Activated CD4-positive, alpha-beta T cell treated with anti-CD3 and anti-CD28 coated beads, Interleukin-2, Interleukin-4, amounts not matched to agents 100 ng/mL and 50 ng/mL, durations not matched to agents 16 hours and 8 hours (primary cell): Measurements from ENCODE around the gene OBSL1.
A peak's percentile ranks its signal among the peaks of the same experiment; 100 is the strongest.

Experiments used
- DNase-seq: peaks from one replicate; pipeline ENCODE4 v3.0.0-alpha.2; 2020; ENCODE audit warnings: low spot score

The OBSL1 gene

DNA sequence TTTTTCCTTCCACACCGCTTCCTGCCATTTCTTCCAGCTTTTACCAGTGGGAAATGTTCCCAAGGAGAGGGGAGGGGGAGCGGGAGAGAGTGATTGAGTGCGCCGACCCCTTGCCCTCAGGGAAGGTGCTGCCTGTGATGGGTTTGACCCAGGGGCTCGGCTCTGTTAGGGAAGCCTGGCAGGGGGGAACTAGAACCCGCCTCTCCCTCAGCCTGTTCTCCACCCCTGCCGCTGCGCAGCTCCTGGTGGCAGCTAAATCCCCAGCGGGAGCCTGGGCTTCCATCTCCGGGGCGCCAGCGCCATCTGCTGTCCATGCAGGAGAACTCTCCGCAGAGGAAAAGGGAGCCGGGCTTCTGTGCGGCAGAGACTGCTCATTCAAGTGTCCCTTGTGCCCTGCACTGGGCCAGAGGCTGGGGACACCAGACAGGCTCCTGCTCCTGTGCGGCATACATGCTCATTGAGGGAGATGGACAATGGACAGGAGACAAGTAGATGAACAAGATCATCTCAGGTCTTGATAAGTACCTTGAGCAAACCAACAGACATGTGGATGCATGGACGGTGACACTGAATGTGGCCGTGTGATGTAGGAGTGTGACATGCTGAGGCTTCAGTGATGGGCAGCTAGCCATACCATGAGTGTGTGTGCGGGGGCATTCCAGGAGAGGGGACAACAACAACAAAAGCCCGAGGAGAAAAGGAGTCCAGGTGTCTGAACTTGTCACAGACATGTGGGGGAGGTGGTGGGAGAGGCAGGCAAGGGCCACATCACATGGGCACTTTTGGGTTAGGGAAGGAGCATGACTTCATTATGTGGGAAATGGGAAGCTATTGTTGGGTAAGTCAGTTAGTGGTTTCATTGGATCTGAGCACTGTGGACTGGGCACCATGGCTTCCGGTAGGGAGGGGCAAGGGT lies 41.0 kb downstream of the OBSL1 start:
- DNase-seq = peak; percentile 84

DNA sequence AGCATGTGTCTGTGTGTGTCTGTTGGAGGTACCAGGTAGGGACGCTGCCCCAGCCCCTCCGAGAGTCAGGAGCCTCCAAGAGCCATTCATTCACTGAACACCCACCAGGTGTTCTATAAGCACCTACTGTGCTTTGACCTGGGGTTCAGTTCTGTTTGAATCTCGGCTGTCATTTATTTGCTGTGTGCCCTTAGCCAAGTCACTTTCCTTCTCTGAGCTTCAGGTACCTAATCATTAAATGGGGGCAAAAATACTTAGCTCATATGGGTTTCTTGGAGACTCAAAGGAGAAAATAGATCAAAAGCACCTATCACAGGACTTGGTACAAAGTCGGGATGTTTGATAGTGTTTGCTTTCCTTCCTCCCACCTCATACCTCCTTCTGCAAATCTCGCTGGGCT lies 43.9 kb downstream of the OBSL1 start:
- DNase-seq = no peak

DNA sequence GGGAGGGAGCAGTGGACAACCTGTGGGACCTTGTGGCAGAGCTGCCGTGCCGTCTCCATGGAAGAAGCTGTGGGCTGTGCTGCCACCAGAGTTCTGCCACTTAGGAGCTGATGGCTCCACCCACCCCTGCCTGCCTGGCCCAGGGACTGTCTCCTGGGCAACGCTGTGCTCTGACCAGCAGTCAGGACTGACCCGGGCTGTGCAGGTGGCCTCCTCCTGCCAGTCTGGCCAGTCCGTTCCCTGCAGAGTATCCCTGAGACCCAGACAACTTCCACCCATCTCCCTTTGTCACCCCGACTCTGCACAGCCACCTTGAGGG lies 44.3 kb downstream of the OBSL1 start:
- no peak for DNase-seq

DNA sequence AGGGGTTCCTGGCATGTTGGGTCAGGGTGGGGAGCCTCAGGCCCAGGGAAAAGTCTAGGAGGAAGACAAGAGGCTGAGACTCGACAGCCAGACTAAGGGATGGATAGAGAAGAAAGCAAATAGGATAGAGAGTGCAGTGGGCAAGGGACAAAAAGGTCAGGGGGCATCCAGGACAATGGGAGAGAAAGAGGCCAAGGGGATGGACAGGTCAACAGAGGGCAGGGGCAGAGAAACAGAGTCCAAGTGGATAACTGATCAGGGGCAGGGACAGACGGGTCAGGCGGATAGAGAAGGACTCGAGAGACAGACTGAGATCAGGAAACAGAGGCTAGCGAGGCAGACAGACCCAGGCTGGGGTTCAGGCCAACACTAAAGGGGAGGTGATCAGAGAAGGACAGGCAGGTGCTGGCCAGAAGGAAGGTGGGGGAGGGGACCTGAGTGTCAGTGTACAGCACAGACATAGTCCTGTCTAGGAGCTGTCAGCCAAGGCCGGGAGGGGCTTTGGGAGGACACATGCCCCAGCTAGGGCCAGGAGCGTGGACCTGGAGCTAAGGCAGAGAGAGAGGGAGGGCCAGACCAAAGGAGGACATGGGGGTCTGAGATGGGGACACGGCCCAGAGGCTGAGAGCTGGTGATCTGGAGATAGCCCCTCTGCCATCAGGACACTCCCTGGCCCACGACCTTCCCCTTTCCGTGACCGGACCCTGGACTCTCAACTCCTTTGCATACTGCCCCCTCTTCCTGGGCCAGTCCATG lies 44.8 kb downstream of the OBSL1 start:
- DNase-seq = no peak

DNA sequence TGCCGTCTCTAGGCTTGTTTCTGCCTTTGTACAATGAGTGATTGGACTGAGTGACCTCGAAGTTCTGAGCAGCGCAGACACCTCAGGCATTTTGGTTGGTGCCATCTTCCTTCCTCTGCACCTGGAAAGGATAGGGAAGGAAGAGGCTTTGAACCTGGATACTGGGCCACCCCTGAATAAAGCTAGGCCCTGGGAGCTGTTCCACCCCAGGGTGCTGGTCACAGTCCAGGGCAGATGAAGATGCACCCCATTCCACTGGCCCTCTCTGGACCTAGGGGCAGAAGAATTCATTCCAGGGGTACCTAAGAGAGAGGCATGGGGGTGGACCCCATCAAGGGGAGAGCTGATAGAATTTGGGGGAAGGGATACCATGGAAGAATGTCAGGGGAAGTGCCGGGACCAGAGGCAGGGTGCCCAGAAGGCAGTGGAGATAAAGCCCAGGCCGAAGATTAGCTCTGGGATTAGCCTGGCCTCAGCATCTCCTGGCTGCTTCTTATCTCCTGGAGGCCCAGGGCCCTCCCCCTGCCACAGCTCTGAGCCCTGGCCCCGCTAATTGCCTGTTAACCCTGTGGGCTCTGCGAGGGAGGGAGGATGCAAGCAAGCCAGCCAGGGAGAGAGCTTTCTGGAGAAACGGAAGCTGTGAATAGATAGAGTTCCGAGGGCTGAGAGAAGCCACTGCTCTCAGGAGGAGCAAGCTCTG lies 45.7 kb downstream of the OBSL1 start:
- DNase-seq = no peak

DNA sequence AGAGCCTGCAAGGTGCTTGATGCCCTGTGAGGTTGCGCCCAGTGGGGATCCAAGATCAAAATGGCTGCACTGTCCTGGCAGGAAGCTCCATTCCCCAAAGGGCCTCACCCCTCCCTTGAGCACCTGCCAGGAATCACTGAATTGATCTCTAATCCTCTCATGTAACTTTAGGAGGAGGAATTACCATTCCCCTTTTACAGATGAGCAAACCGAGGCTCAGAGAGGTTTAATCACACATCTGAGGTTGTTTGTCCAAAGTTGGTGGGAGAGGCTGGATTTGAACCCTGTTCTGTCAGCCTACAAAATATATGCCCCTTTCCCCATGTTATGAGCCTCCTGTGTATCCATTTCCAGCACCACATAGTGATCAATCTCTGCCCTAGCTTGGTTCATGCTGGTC lies 46.5 kb downstream of the OBSL1 start:
- DNase-seq = no peak

DNA sequence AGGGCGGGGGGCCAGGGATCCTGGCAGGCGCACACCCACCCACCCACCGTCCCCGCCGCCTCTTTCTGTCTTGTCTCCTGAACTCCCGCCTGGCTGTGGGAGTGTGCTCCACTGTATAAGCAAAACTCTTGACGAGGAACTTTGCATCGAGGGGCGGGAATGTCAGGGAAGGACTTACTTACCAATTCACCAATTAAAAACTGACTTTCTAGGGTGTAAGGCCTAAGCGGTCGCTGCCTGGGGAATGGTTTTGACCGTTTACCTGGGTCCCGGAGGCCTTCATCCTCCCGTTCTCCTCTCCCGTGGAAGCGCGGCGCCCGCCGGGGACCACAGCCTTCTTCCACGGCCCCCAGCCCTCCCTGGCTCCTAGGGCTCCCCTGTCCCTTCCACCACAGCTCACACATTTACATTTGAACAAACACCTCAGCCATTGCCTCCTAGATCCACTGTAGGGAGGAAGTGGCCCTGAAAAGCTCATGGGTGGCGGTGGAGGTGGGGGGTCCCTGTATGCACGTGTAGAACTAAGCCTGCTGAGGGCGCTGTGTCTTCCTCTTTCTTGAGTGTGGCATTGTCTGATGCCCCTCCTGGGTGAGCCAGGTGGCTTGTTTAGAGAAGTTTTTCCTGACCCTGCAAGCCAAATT lies 48.2 kb downstream of the OBSL1 start:
- DNase-seq = no peak

DNA sequence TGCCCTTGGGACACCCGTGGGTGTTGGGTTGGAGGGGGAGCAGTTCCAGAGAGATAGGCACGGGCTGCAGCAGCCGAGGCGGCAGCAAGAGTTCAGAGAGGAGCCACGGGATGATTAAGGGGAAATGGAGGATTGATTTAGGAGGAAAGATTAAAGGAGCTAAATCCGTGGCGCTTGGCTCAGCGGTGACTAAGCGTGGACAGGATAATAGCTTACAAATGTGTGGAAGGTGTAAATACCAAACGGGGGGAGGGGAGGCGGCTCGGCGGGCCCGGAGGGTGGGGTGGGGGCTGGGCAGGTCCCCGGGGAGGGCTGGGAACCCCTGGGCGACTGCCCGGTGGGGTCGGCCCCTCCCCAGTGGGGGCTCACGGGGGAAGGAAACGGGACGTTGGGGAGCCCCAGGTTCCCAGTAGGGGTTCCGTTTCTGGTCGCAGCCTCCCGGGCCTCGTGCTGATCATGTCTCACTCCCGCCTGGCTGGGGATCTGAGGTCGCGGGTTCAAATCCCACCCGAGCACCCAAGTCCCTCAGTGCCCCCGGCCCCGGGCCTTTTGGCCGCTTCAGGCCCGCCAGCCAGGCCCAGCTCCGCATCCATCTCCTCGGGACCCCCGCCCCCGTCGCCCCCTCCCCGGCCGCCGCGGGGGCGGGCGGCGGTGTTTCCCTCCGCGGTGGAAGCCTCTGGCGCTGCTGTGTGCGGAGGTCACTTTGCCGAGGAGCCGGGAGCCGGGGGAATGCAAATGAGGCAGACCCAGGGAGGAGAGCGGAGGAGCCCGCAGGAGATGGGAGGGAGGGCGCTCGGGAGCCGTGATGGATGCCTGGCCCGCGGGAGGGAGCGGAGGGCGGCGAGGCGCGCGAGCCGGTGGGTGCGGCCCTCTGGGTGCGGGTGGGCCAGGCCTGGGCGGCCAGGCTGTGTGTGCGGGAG lies 49.0 kb downstream of the OBSL1 start:
- DNase-seq = no peak

DNA sequence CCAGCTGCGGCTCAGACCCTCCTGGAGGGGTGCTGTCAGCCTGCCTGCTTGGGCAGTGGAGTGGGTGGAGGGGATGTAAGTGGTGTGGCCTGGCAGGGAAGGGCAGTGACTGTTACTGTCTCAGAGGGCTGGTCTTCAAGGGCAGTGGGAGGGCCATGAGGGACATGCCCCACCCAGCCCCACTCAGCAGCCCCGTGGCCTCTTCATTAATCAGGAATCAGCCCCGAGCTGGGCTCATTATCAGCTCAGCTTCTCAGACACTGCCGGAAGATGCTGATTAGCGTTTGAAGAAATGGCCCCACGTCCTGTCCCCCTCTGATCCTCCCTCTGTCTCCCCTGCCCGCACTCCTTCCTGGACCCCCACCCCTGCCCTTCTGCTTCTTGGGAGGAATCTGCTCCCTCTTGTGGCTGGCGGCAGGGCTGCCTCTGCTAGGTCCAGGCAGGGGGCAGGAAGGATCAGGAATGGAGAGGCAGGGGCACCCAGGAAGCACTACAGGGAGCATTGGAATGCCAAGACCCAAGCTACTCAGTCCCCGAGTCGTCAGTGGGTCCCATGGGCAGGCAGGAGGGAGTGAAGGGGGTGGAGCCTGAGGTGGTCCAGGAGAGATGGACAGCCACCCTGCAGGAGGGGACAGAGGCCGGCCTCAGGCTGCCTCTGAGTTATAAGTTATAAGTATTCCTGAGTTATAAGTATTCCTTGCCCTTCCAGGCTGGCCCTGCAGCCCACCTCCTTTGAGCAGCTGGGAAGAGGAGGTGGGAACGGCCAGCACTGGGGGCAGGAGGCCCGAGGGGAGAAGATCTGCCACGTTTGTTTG lies 50.1 kb downstream of the OBSL1 start:
- no peak for DNase-seq

DNA sequence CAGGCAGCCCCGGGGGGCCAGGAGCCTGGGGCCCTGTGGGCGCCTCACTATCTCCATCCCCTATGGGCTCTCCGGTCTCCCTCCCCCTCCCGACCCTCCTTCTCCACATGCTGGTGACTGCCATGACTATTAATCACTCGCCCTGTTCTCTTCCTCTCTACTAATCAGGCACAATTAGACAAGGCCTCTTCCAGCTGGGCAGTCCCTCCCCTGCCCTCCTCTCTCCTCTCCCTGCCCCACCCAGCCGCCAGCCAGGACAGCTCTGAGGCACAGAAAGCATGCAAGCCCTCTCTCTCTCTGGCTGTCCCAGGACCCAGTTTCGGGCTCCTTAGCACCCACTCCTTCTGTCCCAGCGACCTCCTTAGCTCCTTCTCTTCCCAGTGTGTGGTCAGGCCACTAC lies 51.3 kb downstream of the OBSL1 start:
- DNase-seq = no peak

DNA sequence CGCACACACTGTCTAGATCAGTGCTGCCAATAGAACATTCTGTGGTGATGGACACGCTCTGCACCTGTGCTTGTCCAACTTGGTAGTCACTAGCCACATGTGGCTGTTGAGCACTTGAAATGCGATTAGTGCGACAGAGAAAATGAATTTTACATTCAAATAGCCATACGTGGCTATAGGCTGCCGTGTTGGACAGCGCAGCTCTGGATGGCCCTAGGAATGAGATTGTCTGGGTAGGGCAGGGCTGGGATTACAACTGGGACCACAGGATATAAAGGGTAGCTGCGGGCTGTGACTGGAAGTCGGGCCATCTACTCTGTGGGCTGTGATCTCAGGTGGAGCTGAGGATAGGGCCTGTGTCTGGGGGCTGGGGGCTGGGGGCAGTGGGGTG lies 51.8 kb downstream of the OBSL1 start:
- DNase-seq = no peak

DNA sequence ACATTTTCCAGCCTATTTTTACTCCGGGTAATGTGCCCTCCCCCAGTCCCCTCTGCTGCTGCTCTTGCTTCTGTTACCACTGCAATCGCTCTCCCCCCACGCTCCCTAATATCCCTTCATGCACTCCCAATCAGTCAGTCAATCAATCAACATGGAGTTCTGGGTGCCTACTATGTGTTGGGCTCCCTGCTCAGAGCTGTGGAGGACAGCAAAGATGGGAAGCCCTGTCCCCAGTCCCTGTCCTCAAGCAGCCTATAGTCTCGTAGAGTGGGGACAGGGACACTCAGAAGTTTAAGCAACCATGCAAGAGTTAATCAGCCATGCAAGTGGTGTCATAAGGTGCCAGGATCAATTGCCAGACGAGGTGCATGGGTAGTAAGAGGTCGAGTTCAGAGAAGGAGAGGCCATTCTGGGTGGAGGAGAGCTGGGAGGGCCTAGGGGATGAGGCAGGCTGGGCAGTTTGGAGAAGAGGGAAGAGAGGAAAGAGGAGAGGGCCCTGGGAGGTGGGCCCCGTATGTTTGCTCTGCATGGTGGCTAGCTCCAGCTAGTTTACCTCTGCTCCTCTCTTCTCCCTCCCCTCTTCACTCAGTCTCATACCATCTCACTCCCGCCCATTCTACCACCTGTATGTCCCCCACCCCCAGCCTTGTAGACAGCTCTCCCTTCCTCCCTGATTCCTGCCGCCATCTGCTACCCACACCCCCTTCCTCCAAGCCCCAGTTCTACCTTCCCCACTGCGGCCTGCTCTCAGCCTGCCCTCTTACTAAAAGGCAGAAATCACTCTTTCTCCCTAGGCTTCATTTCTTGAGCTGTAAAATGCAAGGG lies 53.2 kb downstream of the OBSL1 start:
- no peak for DNase-seq

DNA sequence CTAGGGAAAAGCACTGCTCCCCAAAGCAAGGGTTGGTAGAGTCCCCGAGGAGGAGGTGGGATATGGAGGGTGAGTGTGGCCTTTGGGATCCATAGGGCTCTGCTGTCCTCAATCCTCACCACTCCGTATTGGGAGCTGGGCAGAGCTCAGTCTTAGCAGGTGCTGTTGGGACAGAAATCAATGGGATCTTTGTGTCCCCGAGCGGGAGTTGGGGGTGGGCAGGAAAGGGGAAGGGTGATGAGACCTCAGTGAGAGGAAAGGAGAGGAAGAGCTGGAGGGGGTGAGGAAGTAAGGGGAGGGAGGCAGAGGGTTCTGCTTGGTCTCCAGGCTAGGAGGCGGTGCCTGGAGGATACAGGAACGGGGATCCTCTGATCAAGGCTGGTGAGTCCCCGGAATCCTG lies 54.5 kb downstream of the OBSL1 start:
- no peak for DNase-seq

DNA sequence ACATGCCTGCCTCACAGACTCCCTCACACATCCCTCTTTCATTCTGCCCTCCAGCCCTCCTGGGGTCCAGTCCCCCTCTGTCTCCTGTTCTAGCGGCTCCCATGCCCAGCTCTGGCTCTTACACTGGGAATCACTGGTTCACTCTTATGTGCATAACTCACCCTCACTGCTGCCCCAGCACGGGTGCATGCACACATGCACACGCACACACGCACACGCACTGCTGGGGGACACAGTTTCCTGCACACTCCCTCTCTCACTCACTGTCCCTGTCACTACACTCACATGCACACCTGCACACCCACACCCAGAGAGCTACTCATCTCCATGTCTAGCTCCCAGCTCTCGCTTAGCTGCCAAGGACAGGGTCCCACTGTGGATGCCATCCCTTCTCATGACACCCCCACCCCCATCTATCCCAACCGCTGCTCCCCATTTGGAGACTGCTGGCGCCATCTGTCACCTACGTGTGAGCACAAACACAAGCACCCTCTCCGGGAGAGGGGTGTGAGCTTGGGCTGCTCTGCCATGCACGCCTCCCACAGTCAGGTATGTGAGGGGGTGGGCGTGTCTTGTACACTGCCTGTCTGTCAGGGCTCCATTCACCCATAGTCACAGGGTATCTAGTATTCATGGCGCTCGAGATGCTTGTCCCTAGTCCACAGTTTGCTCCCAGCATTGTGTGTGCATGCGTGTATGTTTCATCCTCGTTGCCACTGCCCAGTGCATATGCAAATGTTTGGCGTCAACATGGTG lies 55.3 kb downstream of the OBSL1 start:
- no peak for DNase-seq

DNA sequence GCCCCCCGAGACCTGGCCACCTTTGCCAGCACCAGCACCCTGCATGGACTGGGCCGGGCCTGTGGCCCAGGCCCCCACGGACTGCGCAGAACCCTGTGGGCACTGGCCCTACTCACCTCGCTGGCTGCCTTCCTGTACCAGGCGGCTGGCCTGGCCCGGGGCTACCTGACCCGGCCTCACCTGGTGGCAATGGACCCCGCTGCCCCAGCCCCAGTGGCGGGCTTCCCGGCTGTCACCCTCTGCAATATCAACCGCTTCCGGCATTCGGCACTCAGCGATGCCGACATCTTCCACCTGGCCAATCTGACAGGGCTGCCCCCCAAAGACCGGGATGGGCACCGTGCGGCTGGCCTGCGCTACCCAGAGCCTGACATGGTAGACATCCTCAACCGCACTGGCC lies 56.5 kb downstream of the OBSL1 start:
- no peak for DNase-seq

DNA sequence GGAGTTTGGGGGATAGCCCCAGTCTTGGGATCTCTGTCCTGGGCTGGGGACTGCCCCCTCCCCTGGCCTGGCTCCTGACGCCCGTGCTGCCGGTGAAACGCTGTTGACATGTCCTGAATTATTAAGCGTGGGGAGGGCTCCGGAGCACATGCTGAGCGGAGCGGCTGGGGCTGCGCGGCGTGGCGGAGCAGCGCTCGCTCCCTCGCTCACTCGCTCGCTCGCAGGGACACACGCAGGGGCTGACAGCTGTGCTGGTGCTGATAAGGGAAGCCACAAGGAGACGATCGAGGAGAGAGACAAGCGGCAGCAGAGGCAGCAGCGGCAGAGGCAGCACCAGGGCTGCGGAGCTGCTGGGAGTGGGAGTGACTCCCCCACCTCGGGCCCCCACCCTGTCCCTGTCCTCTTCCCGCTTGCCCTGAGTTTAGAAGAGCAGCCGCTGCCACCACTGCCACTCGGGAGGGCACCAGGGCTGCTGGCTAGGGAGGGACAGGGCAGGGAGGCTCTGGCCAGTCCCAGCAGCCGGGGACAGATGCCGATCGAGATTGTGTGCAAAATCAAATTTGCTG lies 57.1 kb downstream of the OBSL1 start, which contains the start of gene ASIC4:
Gene ASIC4, plus strand, starts transcription at position 287 of the 566 bp plus-strand sequence. Its CDS starts 243 bp downstream, at position 530.
- no peak for DNase-seq

DNA sequence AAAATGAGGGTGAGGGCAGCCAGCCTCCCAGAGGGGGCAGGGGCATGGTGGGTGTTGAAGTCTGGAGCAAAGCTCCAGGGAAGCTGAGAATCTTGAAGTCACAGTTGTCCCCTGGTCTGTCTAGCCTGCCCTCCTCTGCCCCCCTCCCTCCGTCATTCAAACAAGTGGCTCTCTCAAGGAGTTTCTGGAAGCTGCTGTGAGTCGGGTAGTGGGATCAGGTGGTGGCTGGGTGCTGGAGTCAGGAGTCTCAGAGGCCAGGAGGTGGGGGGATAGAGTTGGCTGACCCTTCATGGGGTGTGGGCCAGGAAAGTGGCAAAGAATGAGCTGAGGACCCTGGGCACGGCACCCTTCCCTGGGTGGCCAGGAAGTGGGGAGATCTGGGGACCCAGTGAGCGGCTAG lies 57.6 kb downstream of the OBSL1 start:
- no peak for DNase-seq

DNA sequence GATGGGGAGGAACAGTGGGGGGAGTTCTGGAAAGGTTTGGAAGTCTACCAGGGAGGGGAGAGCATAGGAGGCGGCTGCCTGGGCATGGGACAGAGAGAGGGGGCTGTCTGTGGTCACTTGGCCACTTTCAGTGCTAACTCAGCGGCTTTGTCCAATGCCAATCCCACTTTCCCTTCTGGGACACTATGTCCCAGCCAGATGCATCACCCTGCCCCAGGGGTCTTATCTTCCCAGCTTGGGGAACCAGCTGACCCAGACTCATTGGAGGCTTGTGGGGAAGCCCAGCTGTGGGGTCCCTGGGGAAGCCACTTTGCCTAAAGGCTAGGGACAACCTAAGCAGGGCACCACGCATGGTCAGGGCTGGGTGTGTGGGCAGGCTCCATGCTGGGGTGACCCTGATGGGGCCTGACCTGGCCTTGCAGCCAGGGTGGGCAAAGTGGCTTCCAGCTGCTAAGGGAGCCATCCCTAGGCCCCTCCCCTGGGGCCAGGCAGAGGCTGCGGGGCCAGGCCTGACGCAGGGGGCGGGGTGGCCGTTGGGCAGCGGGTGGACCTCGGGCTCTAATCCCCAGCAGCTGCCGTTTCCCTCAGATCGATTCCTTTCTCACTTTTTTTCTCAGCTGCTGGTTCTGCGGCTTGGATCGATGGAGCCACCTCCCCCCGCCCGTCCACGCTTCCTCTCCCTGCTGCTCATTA lies 58.7 kb downstream of the OBSL1 start:
- DNase-seq = no peak
